GM12891 (cell line): ENCODE results near the gene IPCEF1.
"Not testable (repeated sequence)": the region's sequence is repeated elsewhere in the genome, so short reads cannot be mapped to it uniquely, and the experiment has no call there.

ENCODE experiments used
- POLR2A ChIP-seq: IDR thresholded peaks from 2 replicates; pipeline ENCODE4 v1.6.1; 2011; ENCODE audit warnings: low read depth, low read length, control low read depth
- POLR2AphosphoS5 ChIP-seq: IDR thresholded peaks from 2 replicates; pipeline ENCODE4 v1.6.1; 2011; ENCODE audit warnings: low read depth, low read length, control low read depth
- SPI1 ChIP-seq: IDR thresholded peaks from 2 replicates; pipeline ENCODE4 v1.6.1; 2011; ENCODE audit warnings: low read depth, low read length, control low read depth
- TAF1 ChIP-seq: IDR thresholded peaks from 2 replicates; pipeline ENCODE4 v1.6.1; 2011; ENCODE audit warnings: low read depth, low read length, control low read depth

GRCh38 chr6:154303642-154304041 is 53.0 kb downstream of the IPCEF1 start:
- not testable (repeated sequence) for TF ChIP-seq POLR2A, TAF1, POLR2AphosphoS5, SPI1
